HCT116 (cell line): Measurements from ENCODE around the gene RGS7. TPM values are rescaled to one million over a fixed set of nuclear protein-coding genes. Genes with fewer than 3 reads are reported as not detected.

Source experiments
- ATAC-seq: fragments of 200-7000 bp; cut with Tn5 transposase; 2 replicates; pipeline ENCODE4 v1.9.1; 2020; ENCODE audit warnings: mild to moderate bottlenecking, moderate library complexity
- BruUV-seq: library from RNA; stranded (reverse); fragments of 400-500 nt; replicated peaks from 2 replicates; lab custom pipeline; 2021; lab: Mats Ljungman, UMichigan
- CTCF ChIA-PET: fragments of 300-600 bp; sonication (Branson Sonifier 250); formaldehyde crosslinking; loops from one replicate; lab custom pipeline; 2021; ENCODE audit warnings: antibody characterized with exemption; lab: Charles Lee
- POLR2A ChIA-PET: fragments of 300-600, 350-600 bp; sonication (Branson Sonifier 250); formaldehyde crosslinking; loops from one replicate; lab custom pipeline; 2021; ENCODE audit warnings: antibody characterized with exemption; lab: Charles Lee
- RAD21 ChIA-PET, 2 experiments: fragments of 300-600 bp; sonication (Branson Sonifier 250); formaldehyde crosslinking; loops; one replicate each; lab custom pipeline; 2023; ENCODE audit warnings: low total read pairs in 2 of 2; ENCODE audit not compliant: uncharacterized antibody in 2 of 2, unreplicated experiment in 2 of 2, low non-redundant PET in 1 of 2; lab: Charles Lee
- DNase-seq: peaks from one replicate; pipeline ENCODE4 v3.0.0-alpha.2; 2010; ENCODE audit warnings: low read depth, low spot score
- H2AFZ ChIP-seq: fragments of 200-600 bp; shearing (Covaris generic), sonication (generic); 2 replicates; pipeline ENCODE4 v1.6.1; 2017; ENCODE audit warnings: low read depth, mixed run types, mixed read lengths, antibody characterized with exemption, low read length; ENCODE audit not compliant: poor library complexity, severe bottlenecking
- H3K27ac ChIP-seq: 2 replicates; pipeline ENCODE4 v1.5.1; 2012; ENCODE audit warnings: low read depth, low read length
- H3K27me3 ChIP-seq: fragments of 200-600 bp; sonication (generic); 2 replicates; pipeline ENCODE4 v1.6.1; 2016; ENCODE audit warnings: mixed run types, low read length, mixed read lengths; ENCODE audit not compliant: insufficient read depth
- H3K36me3 ChIP-seq, 2 experiments: fragments of 200-500 bp in 1 of 2; fragments of 200-600 bp in 1 of 2; sonication (Bioruptor generic) in 1 of 2; sonication (generic) in 1 of 2; 2 replicates each; pipeline versions ENCODE4 v1.5.1 to v1.6.1; 2014 to 2016; ENCODE audit warnings: low read length in 2 of 2, inconsistent platforms in 1 of 2, mixed read lengths in 1 of 2, mixed run types in 1 of 2; ENCODE audit not compliant: insufficient read depth in 2 of 2, control insufficient read depth in 1 of 2
- H3K4me1 ChIP-seq, 2 experiments: fragments of 200-600 bp in 1 of 2; sonication (generic) in 1 of 2; 2 replicates each; pipeline versions ENCODE4 v1.5.1 to v1.6.1; 2012 to 2017; ENCODE audit warnings: low read length in 2 of 2, inconsistent platforms in 1 of 2, mild to moderate bottlenecking in 1 of 2, mixed read lengths in 1 of 2, mixed run types in 1 of 2, moderate library complexity in 1 of 2; ENCODE audit not compliant: insufficient read depth in 2 of 2, control insufficient read depth in 1 of 2
- H3K4me2 ChIP-seq: fragments of 200-600 bp; sonication (generic); 2 replicates; pipeline ENCODE4 v1.6.1; 2017; ENCODE audit warnings: mixed run types, low read length, mixed read lengths
- H3K4me3 ChIP-seq, 2 experiments: fragments of 200-600 bp in 1 of 2; sonication (generic) in 1 of 2; replicated peaks in 1 of 2; 2 replicates each; pipeline ENCODE4 v1.5.1; 2011 to 2016; ENCODE audit warnings: low read length in 2 of 2, control low read depth in 1 of 2, low read depth in 1 of 2, mild to moderate bottlenecking in 1 of 2, mixed read lengths in 1 of 2, mixed run types in 1 of 2
- H3K79me2 ChIP-seq: fragments of 200-600 bp; sonication (generic); 2 replicates; pipeline ENCODE4 v1.6.1; 2017; ENCODE audit warnings: mild to moderate bottlenecking, mixed run types, low read length, moderate library complexity, mixed read lengths; ENCODE audit not compliant: insufficient read depth
- H3K9ac ChIP-seq: fragments of 200-600 bp; sonication (generic); 2 replicates; pipeline ENCODE4 v1.6.1; 2016; ENCODE audit warnings: low read length, mixed read lengths
- H3K9me2 ChIP-seq: fragments of 200-600 bp; sonication (generic), shearing (Covaris generic); 2 replicates; pipeline ENCODE4 v1.6.1; 2017; ENCODE audit warnings: mixed run types, mild to moderate bottlenecking, moderate library complexity; ENCODE audit not compliant: insufficient read depth
- H3K9me3 ChIP-seq, 2 experiments: fragments of 200-500 bp in 1 of 2; fragments of 200-600 bp in 1 of 2; sonication (Bioruptor generic) in 1 of 2; sonication (generic) in 1 of 2; 2 replicates each; pipeline ENCODE4 v1.6.1; 2014 to 2017; ENCODE audit warnings: low read length in 2 of 2, mixed read lengths in 2 of 2, inconsistent platforms in 1 of 2, low read depth in 1 of 2, mild to moderate bottlenecking in 1 of 2, mixed run types in 1 of 2, moderate library complexity in 1 of 2; ENCODE audit not compliant: control insufficient read depth in 1 of 2, insufficient read depth in 1 of 2
- H4K20me1 ChIP-seq: fragments of 200-600 bp; sonication (generic), shearing (Covaris generic); 2 replicates; pipeline ENCODE4 v1.6.1; 2017; ENCODE audit warnings: mixed run types, mild to moderate bottlenecking, moderate library complexity; ENCODE audit not compliant: insufficient read depth
- ATF3 ChIP-seq: IDR thresholded peaks from 2 replicates; pipeline ENCODE4 v1.6.1; 2012
- CBX3 ChIP-seq: IDR thresholded peaks from 2 replicates; pipeline ENCODE4 v1.6.1; 2012; ENCODE audit warnings: low read depth
- CTCF ChIP-seq, 3 experiments: fragments of 200-600 bp in 1 of 3; sonication (generic) in 1 of 3; IDR thresholded peaks in 2 of 3; conservative IDR thresholded peaks in 1 of 3; 2 replicates each; pipeline ENCODE4 v1.5.1; 2012 to 2017; ENCODE audit warnings: low read depth in 2 of 3, low read length in 2 of 3, antibody characterized with exemption in 1 of 3, borderline replicate concordance in 1 of 3, control low read depth in 1 of 3, mild to moderate bottlenecking in 1 of 3, mixed read lengths in 1 of 3, mixed run types in 1 of 3, moderate library complexity in 1 of 3; ENCODE audit not compliant: insufficient read depth in 1 of 3
- EGR1 ChIP-seq: IDR thresholded peaks from 2 replicates; pipeline ENCODE4 v1.6.1; 2012; ENCODE audit warnings: low read depth
- EZH2 ChIP-seq: fragments of 200-600 bp; sonication (generic); IDR thresholded peaks from 2 replicates; pipeline ENCODE4 v1.6.1; 2017; ENCODE audit warnings: antibody characterized with exemption, mixed run types
- EZH2phosphoT487 ChIP-seq: fragments of 200-600 bp; IDR thresholded peaks from 2 replicates; pipeline ENCODE4 v1.6.1; 2018; ENCODE audit warnings: antibody characterized with exemption, borderline replicate concordance
- FOSL1 ChIP-seq: IDR thresholded peaks from 2 replicates; pipeline ENCODE4 v1.6.1; 2012; ENCODE audit warnings: low read depth
- JUND ChIP-seq: IDR thresholded peaks from 2 replicates; pipeline ENCODE4 v1.6.1; 2012
- POLR2A ChIP-seq: IDR thresholded peaks from 2 replicates; pipeline ENCODE4 v1.7.0; 2011; ENCODE audit warnings: borderline replicate concordance; ENCODE audit not compliant: insufficient read depth, insufficient read length; ENCODE audit errors: extremely low read depth
- RAD21 ChIP-seq: IDR thresholded peaks from 2 replicates; pipeline ENCODE4 v1.6.1; 2012; ENCODE audit warnings: low read depth, mild to moderate bottlenecking
- REST ChIP-seq: IDR thresholded peaks from 2 replicates; pipeline ENCODE4 v1.6.1; 2012; ENCODE audit warnings: low read depth
- SIN3A ChIP-seq: IDR thresholded peaks from 2 replicates; pipeline ENCODE4 v1.6.1; 2012; ENCODE audit warnings: low read depth
- SP1 ChIP-seq: IDR thresholded peaks from 2 replicates; pipeline ENCODE4 v1.6.1; 2012; ENCODE audit warnings: low read depth
- TCF7L2 ChIP-seq: IDR thresholded peaks from 2 replicates; pipeline ENCODE4 v1.7.0; 2011; ENCODE audit warnings: borderline replicate concordance, inconsistent platforms; ENCODE audit not compliant: insufficient read depth, insufficient read length; ENCODE audit errors: extremely low read depth
- YY1 ChIP-seq: IDR thresholded peaks from 2 replicates; pipeline ENCODE4 v1.6.1; 2011; ENCODE audit warnings: low read length, low read depth, moderate library complexity, mild to moderate bottlenecking; ENCODE audit not compliant: insufficient replicate concordance; ENCODE audit errors: extremely low read depth
- ZBTB33 ChIP-seq: IDR thresholded peaks from 2 replicates; pipeline ENCODE4 v1.6.1; 2011; ENCODE audit warnings: mild to moderate bottlenecking, low read length, moderate library complexity; ENCODE audit not compliant: insufficient replicate concordance; ENCODE audit errors: extremely low read depth
- ZFX ChIP-seq: fragments of 450-650 bp; IDR thresholded peaks from 2 replicates; pipeline ENCODE4 v1.6.1; 2017
- ZNF274 ChIP-seq: fragments of 200-500 bp; sonication (Bioruptor generic); IDR thresholded peaks from 2 replicates; pipeline ENCODE4 v1.6.1; 2014; ENCODE audit warnings: mild to moderate bottlenecking, low read depth, low read length, inconsistent platforms
- intact Hi-C: fragments of 100-400 bp; cut with micrococcal nuclease; formaldehyde crosslinking; loops from 2 replicates; pipeline ENCODE4 v1.10.0; 2022
- total RNA-seq: library from RNA; stranded (reverse); gene quantifications from one replicate; pipeline ENCODE4 v1.2.1, GENCODE V29; 2021; ENCODE audit not compliant: unreplicated experiment

RGS7 gene
- total RNA-seq, 1 experiment from 2014 or later, result not detected

- TF ChIP-seq ZBTB33, result no peak
- TF ChIP-seq ATF3, result no peak
- TF ChIP-seq FOSL1, result no peak
- TF ChIP-seq SP1, result no peak
- TF ChIP-seq ZFX, result no peak
- no peak for TF ChIP-seq EGR1
These were observed 428.7 kb downstream of the RGS7 start (continued) for GRCh38 chr1:240928265-240928664.

- intact Hi-C loops, result no loop called here
- CTCF ChIA-PET, result no interaction called here
These were observed 429.2 kb downstream of the RGS7 start for GRCh38 chr1:240927821-240928220.

More at GRCh38 chr1:240927821-240928220, 429.2 kb downstream of the RGS7 start:
- H3K27ac ChIP-seq, result no peak overlapping the region
- H4K20me1 ChIP-seq, result no peaks in the 10 kb centered on the region
- BruUV-seq, result no TSS peak
- no peaks in the 10 kb centered on the region for H3K79me2 ChIP-seq
- H3K27me3 ChIP-seq, result no peaks in the 10 kb centered on the region
- no peak for DNase-seq
- no peak overlapping the region for H2AFZ ChIP-seq
- H3K9ac ChIP-seq, result no peak overlapping the region
- no peak overlapping the region for H3K4me3 ChIP-seq
- H3K9me3 ChIP-seq, result peaks cover 0 to 6% of the 10 kb centered on the region in 2 experiments; a peak in 2 of 4 replicates
- H3K9me2 ChIP-seq, result no peaks in the 10 kb centered on the region
- ATAC-seq, result no peak
- no peak for TF ChIP-seq SIN3A
- TF ChIP-seq CBX3, result no peak
- TF ChIP-seq POLR2A, result no peak
- TF ChIP-seq EGR1, result no peak
- no peak for TF ChIP-seq EZH2phosphoT487
- no peak for TF ChIP-seq TCF7L2
- TF ChIP-seq CTCF (IDR thresholded peaks at IDR 0.05 in 2 of 3, conservative IDR thresholded peaks at IDR 0.05 in 1 of 3; ENCODE audit: borderline replicate concordance in 1 of 3, insufficient read depth in 1 of 3, low read depth in 2 of 3, low read length in 2 of 3), result no peak
- no peak for TF ChIP-seq EZH2
- TF ChIP-seq ZNF274, result no peak
- no peak for TF ChIP-seq REST
- TF ChIP-seq JUND, result no peak
- TF ChIP-seq YY1, result no peak
- no peak for TF ChIP-seq RAD21
- no peak overlapping the region for H3K4me2 ChIP-seq
- ChIA-PET POLR2A (no interaction called here), RAD21 (no interaction called here)
- H3K36me3 ChIP-seq, result no peaks in the 10 kb centered on the region
- no peaks in the 10 kb centered on the region for H3K4me1 ChIP-seq
